ENCODE results near the gene TBX18.

DNA sequence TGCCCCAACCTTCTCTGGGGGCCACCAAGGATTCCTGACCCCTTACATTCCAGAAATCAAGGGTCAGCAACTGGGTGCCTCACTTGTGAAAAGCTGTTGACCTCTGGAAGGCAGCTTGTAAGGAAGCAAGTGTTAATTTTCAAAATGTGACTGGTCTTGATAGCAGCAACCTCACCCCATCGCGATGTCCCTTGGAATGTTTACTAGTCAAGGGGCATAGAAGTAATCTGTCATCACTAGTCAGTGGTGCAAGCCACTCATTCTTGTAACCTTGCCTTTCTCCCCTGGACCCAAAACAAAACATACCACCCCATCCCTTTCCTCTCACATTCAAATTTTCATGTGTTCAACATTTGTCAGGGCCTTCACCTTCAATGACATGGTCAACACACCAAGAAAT lies 30.5 kb downstream of the TBX18 start:
- TF ChIP-seq, protein P1, sequence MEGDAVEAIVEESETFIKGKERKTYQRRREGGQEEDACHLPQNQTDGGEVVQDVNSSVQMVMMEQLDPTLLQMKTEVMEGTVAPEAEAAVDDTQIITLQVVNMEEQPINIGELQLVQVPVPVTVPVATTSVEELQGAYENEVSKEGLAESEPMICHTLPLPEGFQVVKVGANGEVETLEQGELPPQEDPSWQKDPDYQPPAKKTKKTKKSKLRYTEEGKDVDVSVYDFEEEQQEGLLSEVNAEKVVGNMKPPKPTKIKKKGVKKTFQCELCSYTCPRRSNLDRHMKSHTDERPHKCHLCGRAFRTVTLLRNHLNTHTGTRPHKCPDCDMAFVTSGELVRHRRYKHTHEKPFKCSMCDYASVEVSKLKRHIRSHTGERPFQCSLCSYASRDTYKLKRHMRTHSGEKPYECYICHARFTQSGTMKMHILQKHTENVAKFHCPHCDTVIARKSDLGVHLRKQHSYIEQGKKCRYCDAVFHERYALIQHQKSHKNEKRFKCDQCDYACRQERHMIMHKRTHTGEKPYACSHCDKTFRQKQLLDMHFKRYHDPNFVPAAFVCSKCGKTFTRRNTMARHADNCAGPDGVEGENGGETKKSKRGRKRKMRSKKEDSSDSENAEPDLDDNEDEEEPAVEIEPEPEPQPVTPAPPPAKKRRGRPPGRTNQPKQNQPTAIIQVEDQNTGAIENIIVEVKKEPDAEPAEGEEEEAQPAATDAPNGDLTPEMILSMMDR (conservative IDR thresholded peaks at IDR 0.05 in 1 of 2, IDR thresholded peaks at IDR 0.05 in 1 of 2; ENCODE audit: low read depth in 1 of 2, low read length in 2 of 2) = no peak
- TF ChIP-seq EZH2 (IDR thresholded peaks at IDR 0.05; ENCODE audit: low read length, missing control alignments) = no peak

Measured in fibroblast of lung (primary cell).